Naive B cell (primary cell): ENCODE measurements around the gene NAA15. TPM values are rescaled to one million over a fixed set of nuclear protein-coding genes. Genes with fewer than 3 reads are reported as not detected.
"Not testable (repeated sequence)": the region's sequence is repeated elsewhere in the genome, so short reads cannot be mapped to it uniquely, and the experiment has no call there.

Source experiments
- ATAC-seq, 2 donors: fragments of 150-1000 bp; cut with Tn5 transposase; 2 replicates each; pipeline ENCODE4 v1.10.0; 2021; ENCODE audit warnings: low read depth in 2 of 2, mild to moderate bottlenecking in 2 of 2, moderate library complexity in 2 of 2
- DNase-seq: peaks from one replicate; pipeline ENCODE4 v3.0.0; 2022
- H3K27ac Mint-ChIP-seq, 6 donors: one replicate each; pipeline ENCODE4 v1.8.0; 2020 to 2022; ENCODE audit warnings: mild to moderate bottlenecking in 6 of 6, mixed read lengths in 6 of 6, moderate library complexity in 5 of 6, inconsistent platforms in 2 of 6
- H3K27me3 Mint-ChIP-seq, 3 donors: one replicate each; pipeline ENCODE4 v1.8.0; 2021 to 2022; ENCODE audit warnings: mixed read lengths in 3 of 3, mild to moderate bottlenecking in 1 of 3
- H3K36me3 Mint-ChIP-seq, 2 donors: one replicate each; pipeline ENCODE4 v1.8.0; 2020 to 2022; ENCODE audit warnings: mixed read lengths in 2 of 2, inconsistent platforms in 1 of 2, mild to moderate bottlenecking in 1 of 2
- H3K4me1 Mint-ChIP-seq, 3 donors: one replicate each; pipeline ENCODE4 v1.8.0; 2020 to 2022; ENCODE audit warnings: mixed read lengths in 3 of 3, inconsistent platforms in 1 of 3, mild to moderate bottlenecking in 1 of 3, moderate library complexity in 1 of 3
- H3K4me3 Mint-ChIP-seq, 8 donors: one replicate each; pipeline ENCODE4 v1.8.0; 2020 to 2022; ENCODE audit warnings: mild to moderate bottlenecking in 8 of 8, mixed read lengths in 8 of 8, moderate library complexity in 8 of 8, inconsistent platforms in 2 of 8
- H3K9me3 Mint-ChIP-seq, 7 donors: one replicate each; pipeline ENCODE4 v1.8.0; 2020 to 2022; ENCODE audit warnings: mixed read lengths in 7 of 7, mild to moderate bottlenecking in 5 of 7, inconsistent platforms in 2 of 7, moderate library complexity in 1 of 7
- polyA plus RNA-seq, 6 donors: library from polyadenylated mRNA; unstranded; fragments of 300-500 nt; fragmentation: Illumina TruSeq; gene quantifications; one replicate each; pipeline ENCODE4 v1.2.3, GENCODE V29; 2021; ENCODE audit warnings: low read depth in 6 of 6

The NAA15 gene
- polyA plus RNA-seq, 6 donors from 2014 or later = 22.5 to 57.4 (median 53.4) TPM

GRCh38 chr4:139450586-139450985 is 149.3 kb downstream of the NAA15 start:
- Mint-ChIP-seq H3K4me1 (peaks cover 22 to 34% (median 28%) of the 10 kb centered on the region in 3 donors), H3K4me3 (no peak overlapping the region), H3K27ac (no peak overlapping the region), H3K36me3 (no peaks in the 10 kb centered on the region), H3K27me3 (no peaks in the 10 kb centered on the region), H3K9me3 (no peaks in the 10 kb centered on the region)
- ATAC-seq (no peak), DNase-seq (no peak)

- peak overlapping the region in 2 of 8 donors; percentile 95 to 97 for H3K4me3 Mint-ChIP-seq
- DNase-seq (no peak), ATAC-seq (no peak)
- H3K9me3 Mint-ChIP-seq = no peaks in the 10 kb centered on the region
- peak overlapping the region in 1 of 6 donors; percentile 97 for H3K27ac Mint-ChIP-seq
- H3K4me1 Mint-ChIP-seq = peaks cover 30 to 46% (median 41%) of the 10 kb centered on the region in 3 donors
- H3K36me3 Mint-ChIP-seq = no peaks in the 10 kb centered on the region
- H3K27me3 Mint-ChIP-seq = no peaks in the 10 kb centered on the region
Measured at GRCh38 chr4:139451997-139452396, 150.7 kb downstream of the NAA15 start.

GRCh38 chr4:139453041-139453370 is 151.7 kb downstream of the NAA15 start:
- peak; percentile 78 for DNase-seq
- peak overlapping the region; percentile 85 to 100 (median 96) for H3K4me3 Mint-ChIP-seq

GRCh38 chr4:139453371-139454110 is 152.2 kb downstream of the NAA15 start:
- DNase-seq (peak; percentile 97), ATAC-seq (peak; percentile 82)
- peaks cover 0 to 4% of the 10 kb centered on the region in 2 donors for H3K36me3 Mint-ChIP-seq
- peak overlapping the region; percentile 85 to 100 (median 96) for H3K4me3 Mint-ChIP-seq
- peaks cover 39 to 57% (median 54%) of the 10 kb centered on the region in 3 donors for H3K4me1 Mint-ChIP-seq
- peak overlapping the region; percentile 97 to 100 (median 99) for H3K27ac Mint-ChIP-seq
- H3K27me3 Mint-ChIP-seq = no peaks in the 10 kb centered on the region
- H3K9me3 Mint-ChIP-seq = no peaks in the 10 kb centered on the region

More at GRCh38 chr4:139453041-139453370, 151.7 kb downstream of the NAA15 start:
- no peaks in the 10 kb centered on the region for H3K27me3 Mint-ChIP-seq
- H3K4me1 Mint-ChIP-seq = peaks cover 34 to 52% (median 49%) of the 10 kb centered on the region in 3 donors
- peak; percentile 52 to 54 for ATAC-seq
- no peaks in the 10 kb centered on the region for H3K9me3 Mint-ChIP-seq
- peak overlapping the region; percentile 97 to 100 (median 99) for H3K27ac Mint-ChIP-seq
- H3K36me3 Mint-ChIP-seq = no peaks in the 10 kb centered on the region

DNA sequence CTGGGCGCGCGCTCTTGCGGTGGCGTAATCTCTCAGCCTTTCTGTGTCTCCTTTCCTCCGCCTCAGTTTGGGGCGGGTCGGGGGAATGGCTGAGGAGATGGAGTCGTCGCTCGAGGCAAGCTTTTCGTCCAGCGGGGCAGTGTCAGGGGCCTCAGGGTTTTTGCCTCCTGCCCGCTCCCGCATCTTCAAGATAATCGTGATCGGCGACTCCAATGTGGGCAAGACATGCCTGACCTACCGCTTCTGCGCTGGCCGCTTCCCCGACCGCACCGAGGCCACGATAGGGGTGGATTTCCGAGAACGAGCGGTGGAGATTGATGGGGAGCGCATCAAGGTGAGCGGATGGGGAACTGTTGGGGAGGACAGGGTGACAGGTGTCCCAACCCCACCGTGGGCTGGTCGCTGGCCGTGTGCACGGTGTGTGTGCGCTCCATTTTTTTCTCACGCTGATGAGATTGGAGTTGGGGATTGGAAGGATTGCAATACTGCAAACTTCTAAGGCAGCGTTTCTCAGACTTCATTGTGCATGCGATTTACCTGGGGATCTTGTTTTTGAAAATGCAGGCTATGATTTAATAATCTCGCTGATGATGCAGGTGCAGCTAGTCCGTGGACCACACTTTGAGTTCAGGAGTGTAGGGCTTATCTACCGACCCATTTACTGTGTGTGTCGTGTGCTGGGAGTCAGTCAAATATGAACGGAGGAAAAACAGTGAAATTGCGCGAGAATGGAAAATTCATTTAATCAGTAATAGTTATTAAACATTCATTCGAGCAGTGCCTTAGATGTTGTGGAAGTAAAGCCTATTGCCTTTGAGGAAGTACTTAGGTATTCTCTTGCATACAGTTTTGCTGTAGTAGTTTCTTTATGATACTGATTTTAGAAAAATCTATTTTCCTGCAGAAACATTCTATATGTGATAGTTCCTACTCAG is 153.1 kb downstream of the NAA15 start, which contains the start of gene RAB33B:
Gene RAB33B, plus strand, starts transcription at position 11 of the 935 bp plus-strand sequence. Its CDS starts 75 bp downstream, at position 86.
- Mint-ChIP-seq H3K27ac (peak within 1 kb of the TSS; percentile 97 to 100 (median 99)), H3K27me3 (no peaks in the 10 kb centered on the region), H3K4me3 (peak within 1 kb of the TSS; percentile 85 to 100 (median 96)), H3K9me3 (no peaks in the 10 kb centered on the region), H3K4me1 (peaks cover 46 to 65% (median 63%) of the 10 kb centered on the region in 3 donors), H3K36me3 (peaks cover 0 to 11% of the 10 kb centered on the region in 2 donors)
- no peak for ATAC-seq
- peak; percentile 12 for DNase-seq

DNA sequence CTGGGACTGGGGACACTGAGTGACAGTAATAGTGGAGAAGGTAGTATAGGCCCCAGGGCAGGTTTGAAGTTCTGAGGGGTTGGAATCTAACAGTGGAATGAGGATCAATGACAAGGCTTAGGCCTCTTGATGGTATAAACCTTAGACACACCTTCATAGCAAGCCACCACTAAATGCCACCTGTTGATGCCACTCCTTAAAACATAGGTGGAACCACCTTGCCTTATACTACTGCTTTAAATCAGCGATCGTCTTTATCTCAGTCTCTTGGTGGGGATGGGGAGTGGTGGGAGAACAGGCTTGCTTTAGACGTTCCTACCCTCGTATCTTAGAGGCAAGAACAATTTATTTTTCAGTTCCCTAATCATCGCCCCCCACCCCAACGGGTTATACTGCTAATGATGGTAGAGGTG is 153.8 kb downstream of the NAA15 start:
- DNase-seq = no peak
- no peaks in the 10 kb centered on the region for H3K27me3 Mint-ChIP-seq
- H3K4me3 Mint-ChIP-seq = peak overlapping the region; percentile 85 to 100 (median 96)
- H3K27ac Mint-ChIP-seq = peak overlapping the region in 5 of 6 donors; percentile 84 to 99 (median 96)
- no peak for ATAC-seq
- H3K4me1 Mint-ChIP-seq = peaks cover 52 to 73% (median 70%) of the 10 kb centered on the region in 3 donors
- H3K9me3 Mint-ChIP-seq = no peaks in the 10 kb centered on the region
- peaks cover 0 to 11% of the 10 kb centered on the region in 2 donors for H3K36me3 Mint-ChIP-seq

DNA sequence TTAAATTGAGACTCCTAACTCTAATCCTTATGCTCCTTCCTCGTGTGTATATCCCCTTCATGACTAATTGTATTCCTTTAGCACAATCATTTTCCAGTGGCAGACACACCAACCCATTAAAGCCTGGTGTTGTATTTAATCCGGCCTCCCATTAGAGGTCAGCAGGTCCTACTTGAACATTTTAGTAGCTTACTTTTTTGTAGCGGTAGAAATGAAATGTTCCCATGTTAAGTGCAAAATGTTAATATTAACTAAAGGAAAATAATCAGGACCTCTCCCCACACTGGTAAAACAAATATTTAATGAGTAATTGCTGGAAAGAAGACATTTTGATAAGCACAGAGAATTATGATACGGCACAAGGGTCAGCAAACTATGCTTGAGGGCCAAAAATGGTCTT is 156.0 kb downstream of the NAA15 start:
- no peaks in the 10 kb centered on the region for H3K9me3 Mint-ChIP-seq
- no peak for ATAC-seq
- peaks cover 58 to 79% (median 75%) of the 10 kb centered on the region in 3 donors for H3K4me1 Mint-ChIP-seq
- peaks cover 0 to 11% of the 10 kb centered on the region in 2 donors for H3K36me3 Mint-ChIP-seq
- peak overlapping the region in 1 of 6 donors; percentile 11 for H3K27ac Mint-ChIP-seq
- no peak for DNase-seq
- no peak overlapping the region for H3K4me3 Mint-ChIP-seq
- H3K27me3 Mint-ChIP-seq = no peaks in the 10 kb centered on the region

GRCh38 chr4:139458543-139458942 is 157.2 kb downstream of the NAA15 start:
- ATAC-seq = no peak
- Mint-ChIP-seq H3K9me3 (no peaks in the 10 kb centered on the region), H3K4me3 (peak overlapping the region in 3 of 8 donors; percentile 30 to 63 (median 44)), H3K4me1 (peaks cover 53 to 71% (median 65%) of the 10 kb centered on the region in 3 donors), H3K27ac (peak overlapping the region in 1 of 6 donors; percentile 8), H3K36me3 (peaks cover 0 to 11% of the 10 kb centered on the region in 2 donors), H3K27me3 (no peaks in the 10 kb centered on the region)
- DNase-seq = no peak

- H3K4me1 Mint-ChIP-seq = peaks cover 52 to 72% (median 68%) of the 10 kb centered on the region in 3 donors
- peaks cover 0 to 11% of the 10 kb centered on the region in 2 donors for H3K36me3 Mint-ChIP-seq
- no peak for DNase-seq
- peak overlapping the region in 1 of 6 donors; percentile 64 for H3K27ac Mint-ChIP-seq
- no peak for ATAC-seq
- no peaks in the 10 kb centered on the region for H3K27me3 Mint-ChIP-seq
- H3K9me3 Mint-ChIP-seq = no peaks in the 10 kb centered on the region
- H3K4me3 Mint-ChIP-seq = peak overlapping the region in 1 of 8 donors; percentile 30
Measured at GRCh38 chr4:139458999-139459398, 157.7 kb downstream of the NAA15 start.

DNA sequence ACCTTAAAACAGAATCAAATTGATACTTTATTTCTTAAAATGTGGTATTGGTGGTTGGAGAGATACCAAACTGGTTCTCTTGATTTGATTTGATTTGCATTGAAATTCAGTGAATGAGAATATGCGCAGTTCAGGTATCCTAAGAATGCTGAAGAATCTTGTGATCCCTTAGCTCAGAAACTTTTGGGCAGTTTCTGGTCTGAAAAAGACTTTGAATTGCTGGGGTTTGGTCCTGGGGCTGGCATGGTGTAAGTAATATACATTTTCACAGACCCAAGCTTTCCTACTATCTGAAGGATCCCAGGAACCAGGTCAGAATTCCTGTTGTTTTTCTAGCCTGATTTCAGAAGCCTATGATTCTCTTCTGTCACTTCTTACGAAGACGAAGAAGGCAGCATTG is 159.3 kb downstream of the NAA15 start:
- Mint-ChIP-seq H3K27me3 (no peaks in the 10 kb centered on the region), H3K4me1 (peaks cover 37 to 58% (median 57%) of the 10 kb centered on the region in 3 donors), H3K36me3 (peaks cover 0 to 11% of the 10 kb centered on the region in 2 donors), H3K27ac (no peak overlapping the region), H3K4me3 (no peak overlapping the region), H3K9me3 (no peaks in the 10 kb centered on the region)
- DNase-seq (no peak), ATAC-seq (no peak)

GRCh38 chr4:139461022-139461628 is 159.8 kb downstream of the NAA15 start:
- no peak for DNase-seq
- Mint-ChIP-seq H3K27ac (peak overlapping the region in 1 of 6 donors; percentile 63), H3K9me3 (no peaks in the 10 kb centered on the region), H3K27me3 (no peaks in the 10 kb centered on the region), H3K4me3 (no peak overlapping the region), H3K36me3 (peaks cover 0 to 11% of the 10 kb centered on the region in 2 donors), H3K4me1 (peaks cover 33 to 56% (median 53%) of the 10 kb centered on the region in 3 donors)
- ATAC-seq = no peak

GRCh38 chr4:139464512-139464911 is 163.2 kb downstream of the NAA15 start:
- H3K27me3 Mint-ChIP-seq, ATAC-seq, H3K4me3 Mint-ChIP-seq, H3K27ac Mint-ChIP-seq, DNase-seq: not testable (repeated sequence)
- Mint-ChIP-seq H3K36me3 (peaks cover 17 to 18% of the 10 kb centered on the region in 2 donors), H3K9me3 (peaks cover 6 to 18% (median 15%) of the 10 kb centered on the region in 7 donors), H3K4me1 (peaks cover 20 to 43% (median 40%) of the 10 kb centered on the region in 3 donors)

- H3K4me3 Mint-ChIP-seq = no peak overlapping the region
- H3K36me3 Mint-ChIP-seq = peaks cover 22 to 25% of the 10 kb centered on the region in 2 donors
- no peak overlapping the region for H3K27ac Mint-ChIP-seq
- peaks cover 6 to 21% (median 16%) of the 10 kb centered on the region in 7 donors for H3K9me3 Mint-ChIP-seq
- H3K4me1 Mint-ChIP-seq = peaks cover 25 to 49% (median 43%) of the 10 kb centered on the region in 3 donors
- no peaks in the 10 kb centered on the region for H3K27me3 Mint-ChIP-seq
- DNase-seq (no peak), ATAC-seq (no peak)
Measured at GRCh38 chr4:139465922-139466321, 164.6 kb downstream of the NAA15 start.
